Activated naive CD4-positive, alpha-beta T cell treated with anti-CD3 and anti-CD28 coated beads, Interleukin-2, amount 50 U/mL, for 24 hours (primary cell): ENCODE results near the gene PGRMC1.
A peak's percentile ranks its signal among the peaks of the same experiment; 100 is the strongest.
"Not testable (repeated sequence)": the region's sequence is repeated elsewhere in the genome, so short reads cannot be mapped to it uniquely, and the experiment has no call there.

ENCODE experiments used
- H3K27ac Mint-ChIP-seq: one replicate; pipeline ENCODE4 v1.8.0; 2021; ENCODE audit warnings: mild to moderate bottlenecking, mixed read lengths
- H3K27me3 Mint-ChIP-seq: one replicate; pipeline ENCODE4 v1.8.0; 2021; ENCODE audit warnings: mixed read lengths
- H3K36me3 Mint-ChIP-seq: one replicate; pipeline ENCODE4 v1.8.0; 2021; ENCODE audit warnings: mixed read lengths
- H3K4me1 Mint-ChIP-seq: one replicate; pipeline ENCODE4 v1.8.0; 2021; ENCODE audit warnings: mixed read lengths
- H3K4me3 Mint-ChIP-seq: one replicate; pipeline ENCODE4 v1.8.0; 2021; ENCODE audit warnings: mild to moderate bottlenecking, mixed read lengths
- H3K9me3 Mint-ChIP-seq: one replicate; pipeline ENCODE4 v1.8.0; 2021; ENCODE audit warnings: mixed read lengths

PGRMC1 gene

GRCh38 chrX:119235872-119236622, at the start of gene PGRMC1:
TSS of gene PGRMC1 (plus strand) at chrX:119236285. CDS start at chrX:119236364, 79 bp downstream.
- Mint-ChIP-seq H3K27me3 (no peaks in the 10 kb centered on the region), H3K27ac (peak within 1 kb of the TSS; percentile 90), H3K4me3 (peak within 1 kb of the TSS; percentile 92), H3K4me1 (peaks cover 34% of the 10 kb centered on the region), H3K9me3 (no peaks in the 10 kb centered on the region), H3K36me3 (no peaks in the 10 kb centered on the region)

GRCh38 chrX:119186763-119187162, 49.3 kb upstream of the PGRMC1 start:
- Mint-ChIP-seq H3K27ac (no peak overlapping the region), H3K36me3 (no peaks in the 10 kb centered on the region), H3K4me3 (no peak overlapping the region), H3K9me3 (no peaks in the 10 kb centered on the region), H3K4me1 (no peaks in the 10 kb centered on the region), H3K27me3 (no peaks in the 10 kb centered on the region)

GRCh38 chrX:119187298-119187697, 48.8 kb upstream of the PGRMC1 start:
- Mint-ChIP-seq H3K27me3 (no peaks in the 10 kb centered on the region), H3K4me3 (no peak overlapping the region), H3K4me1 (no peaks in the 10 kb centered on the region), H3K9me3 (no peaks in the 10 kb centered on the region), H3K36me3 (no peaks in the 10 kb centered on the region), H3K27ac (no peak overlapping the region)

- Mint-ChIP-seq H3K36me3 (no peaks in the 10 kb centered on the region), H3K4me1 (no peaks in the 10 kb centered on the region), H3K4me3 (no peak overlapping the region), H3K9me3 (no peaks in the 10 kb centered on the region), H3K27ac (no peak overlapping the region), H3K27me3 (no peaks in the 10 kb centered on the region)
Measured at GRCh38 chrX:119189115-119189514, 47.0 kb upstream of the PGRMC1 start.

GRCh38 chrX:119189595-119189994, 46.5 kb upstream of the PGRMC1 start:
- Mint-ChIP-seq H3K4me1 (no peaks in the 10 kb centered on the region), H3K27ac (no peak overlapping the region), H3K36me3 (no peaks in the 10 kb centered on the region), H3K4me3 (no peak overlapping the region), H3K27me3 (no peaks in the 10 kb centered on the region), H3K9me3 (no peaks in the 10 kb centered on the region)

- H3K9me3 Mint-ChIP-seq, result no peaks in the 10 kb centered on the region
- H3K27me3 Mint-ChIP-seq, result no peaks in the 10 kb centered on the region
- no peaks in the 10 kb centered on the region for H3K36me3 Mint-ChIP-seq
- H3K4me1 Mint-ChIP-seq, result no peaks in the 10 kb centered on the region
- H3K27ac Mint-ChIP-seq, result no peak overlapping the region
- H3K4me3 Mint-ChIP-seq, result no peak overlapping the region
Measured at GRCh38 chrX:119190091-119190681, 45.9 kb upstream of the PGRMC1 start.

GRCh38 chrX:119190831-119191230, 45.3 kb upstream of the PGRMC1 start:
- Mint-ChIP-seq H3K27ac (no peak overlapping the region), H3K36me3 (no peaks in the 10 kb centered on the region), H3K4me1 (no peaks in the 10 kb centered on the region), H3K9me3 (no peaks in the 10 kb centered on the region), H3K4me3 (no peak overlapping the region), H3K27me3 (no peaks in the 10 kb centered on the region)

GRCh38 chrX:119194621-119195020, 41.5 kb upstream of the PGRMC1 start:
- H3K9me3 Mint-ChIP-seq, result no peaks in the 10 kb centered on the region
- no peaks in the 10 kb centered on the region for H3K4me1 Mint-ChIP-seq
- H3K4me3 Mint-ChIP-seq, result no peak overlapping the region
- H3K36me3 Mint-ChIP-seq, result no peaks in the 10 kb centered on the region
- no peaks in the 10 kb centered on the region for H3K27me3 Mint-ChIP-seq
- no peak overlapping the region for H3K27ac Mint-ChIP-seq

- no peak overlapping the region for H3K27ac Mint-ChIP-seq
Measured at GRCh38 chrX:119201570-119201969, 34.5 kb upstream of the PGRMC1 start.

GRCh38 chrX:119206203-119206602, 29.9 kb upstream of the PGRMC1 start:
- Mint-ChIP-seq H3K4me3 (no peak overlapping the region), H3K27me3 (peaks cover 2% of the 10 kb centered on the region), H3K4me1 (no peaks in the 10 kb centered on the region), H3K36me3 (no peaks in the 10 kb centered on the region), H3K27ac (no peak overlapping the region), H3K9me3 (no peaks in the 10 kb centered on the region)

More at GRCh38 chrX:119201570-119201969, 34.5 kb upstream of the PGRMC1 start:
- Mint-ChIP-seq H3K4me1 (no peaks in the 10 kb centered on the region), H3K9me3 (no peaks in the 10 kb centered on the region), H3K27me3 (peaks cover 2% of the 10 kb centered on the region), H3K4me3 (no peak overlapping the region), H3K36me3 (no peaks in the 10 kb centered on the region)

- H3K4me1 Mint-ChIP-seq, H3K9me3 Mint-ChIP-seq, H3K36me3 Mint-ChIP-seq, H3K27me3 Mint-ChIP-seq, H3K27ac Mint-ChIP-seq, H3K4me3 Mint-ChIP-seq: not testable (repeated sequence)
Measured at GRCh38 chrX:119207483-119207882, 28.6 kb upstream of the PGRMC1 start.

- no peak overlapping the region for H3K4me3 Mint-ChIP-seq
- H3K36me3 Mint-ChIP-seq, result no peaks in the 10 kb centered on the region
- no peak overlapping the region for H3K27ac Mint-ChIP-seq
- H3K27me3 Mint-ChIP-seq, result peaks cover 5% of the 10 kb centered on the region
- no peaks in the 10 kb centered on the region for H3K9me3 Mint-ChIP-seq
- no peaks in the 10 kb centered on the region for H3K4me1 Mint-ChIP-seq
Measured at GRCh38 chrX:119208401-119209057, 27.6 kb upstream of the PGRMC1 start.

GRCh38 chrX:119210931-119211648, 25.0 kb upstream of the PGRMC1 start:
- H3K4me1 Mint-ChIP-seq, H3K36me3 Mint-ChIP-seq, H3K9me3 Mint-ChIP-seq, H3K27ac Mint-ChIP-seq, H3K4me3 Mint-ChIP-seq, H3K27me3 Mint-ChIP-seq: not testable (repeated sequence)

- Mint-ChIP-seq H3K36me3 (no peaks in the 10 kb centered on the region), H3K9me3 (no peaks in the 10 kb centered on the region), H3K4me3 (no peak overlapping the region), H3K4me1 (no peaks in the 10 kb centered on the region), H3K27me3 (peaks cover 3% of the 10 kb centered on the region), H3K27ac (no peak overlapping the region)
Measured at GRCh38 chrX:119211649-119212014, 24.5 kb upstream of the PGRMC1 start.

GRCh38 chrX:119218198-119218597, 17.9 kb upstream of the PGRMC1 start:
- Mint-ChIP-seq H3K27ac (no peak overlapping the region), H3K4me1 (no peaks in the 10 kb centered on the region), H3K9me3 (no peaks in the 10 kb centered on the region), H3K4me3 (no peak overlapping the region), H3K27me3 (peaks cover 1% of the 10 kb centered on the region), H3K36me3 (no peaks in the 10 kb centered on the region)

GRCh38 chrX:119222932-119223331, 13.2 kb upstream of the PGRMC1 start:
- H3K27me3 Mint-ChIP-seq, result no peaks in the 10 kb centered on the region
- no peak overlapping the region for H3K4me3 Mint-ChIP-seq
- no peaks in the 10 kb centered on the region for H3K36me3 Mint-ChIP-seq
- no peaks in the 10 kb centered on the region for H3K4me1 Mint-ChIP-seq
- no peaks in the 10 kb centered on the region for H3K9me3 Mint-ChIP-seq
- no peak overlapping the region for H3K27ac Mint-ChIP-seq
